ENCODE data around the gene SCARF2. TPM values are rescaled to one million over a fixed set of nuclear protein-coding genes. Genes with fewer than 3 reads are reported as not detected.
A peak's percentile ranks its signal among the peaks of the same experiment; 100 is the strongest.

SCARF2 gene
- total RNA-seq, 1 experiment from 2014 or later = 10.8 TPM

GRCh38 chr22:20464912-20465758, 27.5 kb upstream of the SCARF2 start:
- H3K14ac ChIP-seq (ENCODE audit: insufficient read depth, low read length) = no peak overlapping the region; the same call in 1 of the 2 replicates
- no peak overlapping the region for H3K9ac ChIP-seq (ENCODE audit: extremely low read depth, insufficient read length, low read length)
- Mint-ChIP-seq H3K27ac (peak overlapping the region in 1 of 3 experiments; percentile 49; a peak in 1 of 7 replicates), H3K9me3 (no peaks in the 10 kb centered on the region), H3K27me3 (ENCODE audit: low read depth) (no peaks in the 10 kb centered on the region), H3K4me1 (peaks cover 8 to 14% of the 10 kb centered on the region in 2 experiments), H3K36me3 (ENCODE audit: insufficient read depth in 1 of 3, low read depth in 3 of 3) (peaks cover 0 to 15% (median 0%) of the 10 kb centered on the region in 3 experiments; a peak in 3 of 7 replicates), H3K4me3 (no peak overlapping the region)
- H4K20me1 ChIP-seq (ENCODE audit: control insufficient read depth, insufficient read depth, insufficient read length) = no peaks in the 10 kb centered on the region
- H4K91ac ChIP-seq (ENCODE audit: insufficient read length, low read depth, low read length) = no peak overlapping the region
- no peaks in the 10 kb centered on the region for H3K79me2 ChIP-seq (ENCODE audit: insufficient read depth, low read length)
- no peak overlapping the region for H2AK5ac ChIP-seq (ENCODE audit: insufficient read length, low read length)
- H3K4me1 ChIP-seq (ENCODE audit: insufficient read depth, low read length) = peaks cover 3% of the 10 kb centered on the region; the same call in 1 of the 2 replicates
- H3K79me1 ChIP-seq (ENCODE audit: insufficient read depth, low read depth, low read length, poor library complexity, severe bottlenecking) = no peaks in the 10 kb centered on the region
- no peak overlapping the region for H2BK15ac ChIP-seq (ENCODE audit: low read depth, low read length)
- no peak overlapping the region for H3K23ac ChIP-seq (ENCODE audit: insufficient read length, low read depth, low read length)
- H2BK5ac ChIP-seq (ENCODE audit: insufficient read length, low read length) = no peak overlapping the region
- no peak overlapping the region for H3K4me2 ChIP-seq (ENCODE audit: insufficient read depth, insufficient read length, low read length)
- H3K27me3 ChIP-seq (ENCODE audit: insufficient read depth, low read length) = no peaks in the 10 kb centered on the region
- no peaks in the 10 kb centered on the region for H3K23me2 ChIP-seq (ENCODE audit: insufficient read length, low read depth, low read length, poor library complexity, severe bottlenecking)
- H2BK120ac ChIP-seq (ENCODE audit: low read depth, low read length, poor library complexity, severe bottlenecking) = no peak overlapping the region
- H4K8ac ChIP-seq (replicated peaks; ENCODE audit: insufficient read length, low read depth, low read length) = no peak overlapping the region
- no peak for DNase-seq
- no peak overlapping the region for H2AFZ ChIP-seq (ENCODE audit: low read length)
- H2BK20ac ChIP-seq (ENCODE audit: low read depth, low read length, poor library complexity, severe bottlenecking) = no peak overlapping the region
- H3K4ac ChIP-seq (ENCODE audit: low read depth, low read length) = no peak overlapping the region
- no peak overlapping the region for H3T11ph ChIP-seq (ENCODE audit: low read length)
- TF ChIP-seq CTCF (conservative IDR thresholded peaks at IDR 0.05) = no peak
- WGBS (ENCODE audit: extremely low coverage, insufficient read length, low lambda C conversion rate) = no CpG with 5 or more reads among the region's 32 CpGs
- H3K18ac ChIP-seq (ENCODE audit: insufficient read length, low read depth, low read length) = no peak overlapping the region
- no peaks in the 10 kb centered on the region for H3K9me3 ChIP-seq (ENCODE audit: control insufficient read depth, low read depth, low read length)
- H2BK12ac ChIP-seq (ENCODE audit: insufficient read length, low read depth, low read length) = no peak overlapping the region
- no peak overlapping the region for H4K5ac ChIP-seq (ENCODE audit: insufficient read length, low read depth, low read length)
- H3K56ac ChIP-seq (ENCODE audit: insufficient read length, low read depth, low read length) = no peak overlapping the region
- no peak overlapping the region for H3K27ac ChIP-seq (ENCODE audit: insufficient read length, low read depth, low read length)
